Bronchus fibroblast of lung (primary cell): ENCODE results near the gene MOB3B. TPM values are rescaled to one million over a fixed set of nuclear protein-coding genes. Genes with fewer than 3 reads are reported as not detected.

Source experiments
- total RNA-seq: library from RNA; depleted of rRNA; stranded (reverse); fragments of >200 nt; gene quantifications from 2 replicates; pipeline ENCODE4 v1.2.3, GENCODE V29; 2015

Gene MOB3B
- 0.17 and 0.30 TPM in 2 replicates for total RNA-seq

GRCh38 chr9:27529316-27530278 lies at the start of gene MOB3B:
TSS of gene MOB3B (minus strand) at chr9:27529814. CDS start at chr9:27455550, 74,264 bp downstream.

GRCh38 chr9:27572918-27573633 lies 43.5 kb upstream of the MOB3B start, which contains the start of gene C9orf72:
TSS of gene C9orf72 (minus strand) at chr9:27573481. CDS start at chr9:27567120, 6,361 bp downstream.

GRCh38 chr9:27524236-27524635 lies 5.4 kb downstream of the MOB3B start, which contains the start of gene IFNK:
TSS of gene IFNK (plus strand) at chr9:27524290. CDS start at chr9:27524337, 47 bp downstream.

GRCh38 chr9:27297050-27297449 lies 232.6 kb downstream of the MOB3B start, which contains the start of gene EQTN:
TSS of gene EQTN (minus strand) at chr9:27297150. CDS start at chr9:27297055, 95 bp downstream.

Other genes starting within 250 kb of the MOB3B start
- gene EQTN, start 232.7 kb downstream of the MOB3B start, total RNA-seq, result not detected in 2 replicates
- gene IFNK, start 5.5 kb downstream of the MOB3B start, total RNA-seq, result not detected in 2 replicates
- 4.3 and 5.5 TPM in 2 replicates for gene C9orf72, start 43.7 kb upstream of the MOB3B start, total RNA-seq